CD4-positive, alpha-beta T cell treated with Interleukin-1 beta for 1 hour (primary cell): Measurements from ENCODE around the gene JMJD4.
A peak's percentile ranks its signal among the peaks of the same experiment; 100 is the strongest.
"Not testable (repeated sequence)": the region's sequence is repeated elsewhere in the genome, so short reads cannot be mapped to it uniquely, and the experiment has no call there.

Experiments
- DNase-seq, 2 donors: peaks; one replicate each; pipeline ENCODE4 v3.0.0-alpha.2; 2020 to 2022

The JMJD4 gene

GRCh38 chr1:227731241-227731677 is 3.8 kb downstream of the JMJD4 start:
- DNase-seq = no peak

- no peak for DNase-seq
These were observed 4.4 kb downstream of the JMJD4 start for GRCh38 chr1:227730630-227731151.

GRCh38 chr1:227729881-227730629 is 5.0 kb downstream of the JMJD4 start:
- peak; percentile 27 to 45 for DNase-seq

- no peak for DNase-seq
These were observed 5.8 kb downstream of the JMJD4 start for GRCh38 chr1:227729144-227729880.

GRCh38 chr1:227728892-227729143 is 6.3 kb downstream of the JMJD4 start:
- DNase-seq = no peak

- DNase-seq = peak; percentile 67 to 71
These were observed 6.8 kb downstream of the JMJD4 start for GRCh38 chr1:227728059-227728891.

- DNase-seq = no peak
These were observed 8.0 kb downstream of the JMJD4 start for GRCh38 chr1:227726924-227727599.

- DNase-seq = no peak
These were observed 8.8 kb downstream of the JMJD4 start for GRCh38 chr1:227726318-227726717.

- no peak for DNase-seq
These were observed 10.1 kb downstream of the JMJD4 start for GRCh38 chr1:227725046-227725445.

GRCh38 chr1:227723474-227723873 is 11.6 kb downstream of the JMJD4 start:
- DNase-seq = no peak

- no peak for DNase-seq
These were observed 16.2 kb downstream of the JMJD4 start for GRCh38 chr1:227718932-227719331.

- no peak for DNase-seq
These were observed 22.5 kb downstream of the JMJD4 start for GRCh38 chr1:227712648-227713047.

- DNase-seq = not testable (repeated sequence)
These were observed 24.6 kb downstream of the JMJD4 start for GRCh38 chr1:227710474-227710873.

GRCh38 chr1:227709451-227709850 is 25.7 kb downstream of the JMJD4 start:
- no peak for DNase-seq

GRCh38 chr1:227707846-227708245 is 27.3 kb downstream of the JMJD4 start:
- no peak for DNase-seq

- not testable (repeated sequence) for DNase-seq
These were observed 33.5 kb downstream of the JMJD4 start for GRCh38 chr1:227701631-227702030.

- no peak for DNase-seq
These were observed 37.7 kb downstream of the JMJD4 start for GRCh38 chr1:227697321-227697864.

GRCh38 chr1:227685807-227686206 is 49.3 kb downstream of the JMJD4 start:
- no peak for DNase-seq
